Measurements from ENCODE around the gene PDX1.

PDX1 gene

GRCh38 chr13:27928353-27928804 is 8.6 kb downstream of the PDX1 start:
- H3K9ac ChIP-seq, result no peak overlapping the region
- H3K36me3 ChIP-seq (ENCODE audit: insufficient read depth), result no peaks in the 10 kb centered on the region
- H3K27me3 ChIP-seq (ENCODE audit: insufficient read depth, low read depth), result no peaks in the 10 kb centered on the region; the same call in 1 of the 2 replicates
- H3K4me2 ChIP-seq, result no peak overlapping the region
- H3K27ac ChIP-seq, result no peak overlapping the region
- H4K20me1 ChIP-seq (ENCODE audit: insufficient read depth), result no peaks in the 10 kb centered on the region
- H2AFZ ChIP-seq (ENCODE audit: low read depth), result no peak overlapping the region
- TF ChIP-seq, protein P1, sequence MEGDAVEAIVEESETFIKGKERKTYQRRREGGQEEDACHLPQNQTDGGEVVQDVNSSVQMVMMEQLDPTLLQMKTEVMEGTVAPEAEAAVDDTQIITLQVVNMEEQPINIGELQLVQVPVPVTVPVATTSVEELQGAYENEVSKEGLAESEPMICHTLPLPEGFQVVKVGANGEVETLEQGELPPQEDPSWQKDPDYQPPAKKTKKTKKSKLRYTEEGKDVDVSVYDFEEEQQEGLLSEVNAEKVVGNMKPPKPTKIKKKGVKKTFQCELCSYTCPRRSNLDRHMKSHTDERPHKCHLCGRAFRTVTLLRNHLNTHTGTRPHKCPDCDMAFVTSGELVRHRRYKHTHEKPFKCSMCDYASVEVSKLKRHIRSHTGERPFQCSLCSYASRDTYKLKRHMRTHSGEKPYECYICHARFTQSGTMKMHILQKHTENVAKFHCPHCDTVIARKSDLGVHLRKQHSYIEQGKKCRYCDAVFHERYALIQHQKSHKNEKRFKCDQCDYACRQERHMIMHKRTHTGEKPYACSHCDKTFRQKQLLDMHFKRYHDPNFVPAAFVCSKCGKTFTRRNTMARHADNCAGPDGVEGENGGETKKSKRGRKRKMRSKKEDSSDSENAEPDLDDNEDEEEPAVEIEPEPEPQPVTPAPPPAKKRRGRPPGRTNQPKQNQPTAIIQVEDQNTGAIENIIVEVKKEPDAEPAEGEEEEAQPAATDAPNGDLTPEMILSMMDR (conservative IDR thresholded peaks at IDR 0.05; ENCODE audit: low read depth, low read length), result no peak
- no peak overlapping the region for H3K4me3 ChIP-seq (IDR thresholded peaks at IDR 0.05; ENCODE audit: insufficient read depth, low read depth, low read length)
- H3K4me1 ChIP-seq (ENCODE audit: low read depth, poor library complexity, severe bottlenecking), result no peaks in the 10 kb centered on the region
- H3K79me2 ChIP-seq (ENCODE audit: insufficient read depth, low read depth), result no peaks in the 10 kb centered on the region

GRCh38 chr13:27928805-27929753 is 9.3 kb downstream of the PDX1 start:
- Histone ChIP-seq H3K4me2 (no peak overlapping the region), H2AFZ (ENCODE audit: low read depth) (no peak overlapping the region), H3K27me3 (ENCODE audit: insufficient read depth, low read depth) (no peaks in the 10 kb centered on the region; the same call in 1 of the 2 replicates), H3K27ac (no peak overlapping the region), H3K79me2 (ENCODE audit: insufficient read depth, low read depth) (no peaks in the 10 kb centered on the region), H3K9ac (no peak overlapping the region), H4K20me1 (ENCODE audit: insufficient read depth) (no peaks in the 10 kb centered on the region), H3K4me1 (ENCODE audit: low read depth, poor library complexity, severe bottlenecking) (no peaks in the 10 kb centered on the region), H3K4me3 (IDR thresholded peaks at IDR 0.05; ENCODE audit: insufficient read depth, low read depth, low read length) (no peak overlapping the region), H3K36me3 (ENCODE audit: insufficient read depth) (no peaks in the 10 kb centered on the region)
- TF ChIP-seq, protein P1 (conservative IDR thresholded peaks at IDR 0.05; ENCODE audit: low read depth, low read length), result no peak

- no peak overlapping the region for H3K9ac ChIP-seq
- TF ChIP-seq, protein P1 (conservative IDR thresholded peaks at IDR 0.05; ENCODE audit: low read depth, low read length), result no peak
- H3K27ac ChIP-seq, result no peak overlapping the region
- H3K4me2 ChIP-seq, result no peak overlapping the region
- no peaks in the 10 kb centered on the region for H3K4me1 ChIP-seq (ENCODE audit: low read depth, poor library complexity, severe bottlenecking)
- H3K36me3 ChIP-seq (ENCODE audit: insufficient read depth), result no peaks in the 10 kb centered on the region
- no peaks in the 10 kb centered on the region for H3K79me2 ChIP-seq (ENCODE audit: insufficient read depth, low read depth)
- H3K4me3 ChIP-seq (IDR thresholded peaks at IDR 0.05; ENCODE audit: insufficient read depth, low read depth, low read length), result no peak overlapping the region
- no peaks in the 10 kb centered on the region; the same call in 1 of the 2 replicates for H3K27me3 ChIP-seq (ENCODE audit: insufficient read depth, low read depth)
- H4K20me1 ChIP-seq (ENCODE audit: insufficient read depth), result no peaks in the 10 kb centered on the region
- no peak overlapping the region for H2AFZ ChIP-seq (ENCODE audit: low read depth)
These were observed 10.1 kb downstream of the PDX1 start for GRCh38 chr13:27929868-27930267.

DNA sequence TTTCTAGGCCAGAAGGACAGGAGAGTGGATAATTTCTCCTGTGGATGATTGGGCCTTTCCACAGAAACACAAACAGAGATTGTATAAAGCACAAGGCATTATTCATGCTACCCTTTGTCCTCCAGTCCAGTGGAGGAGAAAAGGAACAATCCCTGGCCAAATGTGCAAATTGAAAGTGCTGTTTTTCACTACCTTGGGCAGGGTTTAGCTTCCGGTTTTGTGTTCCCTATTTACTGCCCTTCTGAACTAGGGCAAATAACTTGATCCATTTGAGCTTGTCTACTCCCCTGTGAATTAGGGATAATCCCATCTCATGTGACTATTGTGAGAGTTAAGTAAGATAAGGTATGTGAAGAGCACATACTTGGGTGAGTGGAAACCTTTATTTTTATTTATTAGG is 13.3 kb downstream of the PDX1 start:
- Histone ChIP-seq H3K36me3 (ENCODE audit: insufficient read depth) (no peaks in the 10 kb centered on the region), H3K27ac (no peak overlapping the region), H3K4me1 (ENCODE audit: low read depth, poor library complexity, severe bottlenecking) (no peaks in the 10 kb centered on the region), H3K4me3 (IDR thresholded peaks at IDR 0.05; ENCODE audit: insufficient read depth, low read depth, low read length) (no peak overlapping the region), H3K27me3 (ENCODE audit: insufficient read depth, low read depth) (no peaks in the 10 kb centered on the region), H4K20me1 (ENCODE audit: insufficient read depth) (no peaks in the 10 kb centered on the region), H3K9ac (no peak overlapping the region), H2AFZ (ENCODE audit: low read depth) (no peak overlapping the region), H3K4me2 (no peak overlapping the region), H3K79me2 (ENCODE audit: insufficient read depth, low read depth) (no peaks in the 10 kb centered on the region)
- TF ChIP-seq, protein P1 (conservative IDR thresholded peaks at IDR 0.05; ENCODE audit: low read depth, low read length), result no peak
